Inferior parietal cortex (tissue), 1 donor: ENCODE measurements around the gene HIVEP3.

Source experiments
- DNase-seq: peaks from one replicate; pipeline ENCODE4 v3.0.0-alpha.2; 2016; ENCODE audit errors: extremely low spot score

The HIVEP3 gene

GRCh38 chr1:41733021-41733420 lies 185.7 kb downstream of the HIVEP3 start:
- no peak for DNase-seq

- DNase-seq = no peak
Observed at GRCh38 chr1:41731516-41732030, 187.1 kb downstream of the HIVEP3 start.

DNA sequence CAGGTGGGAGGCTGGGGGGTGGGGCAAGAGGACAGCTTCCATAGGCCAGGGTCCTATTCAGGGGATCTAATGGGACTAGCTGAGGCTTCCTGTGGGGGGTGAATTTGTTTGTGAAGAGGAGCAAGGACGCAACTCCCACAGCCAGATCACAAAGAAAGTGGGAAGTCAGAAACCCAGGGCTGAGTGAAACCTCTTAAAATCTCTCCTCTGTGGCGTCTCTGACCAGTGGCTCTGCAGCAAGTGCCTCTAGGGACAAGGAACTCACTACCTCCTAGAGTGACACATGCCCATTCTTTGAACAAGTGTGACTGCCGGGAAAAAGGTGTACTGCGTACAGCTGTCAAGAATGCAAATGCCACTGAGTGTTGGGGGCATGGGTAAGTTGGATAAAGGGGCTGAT lies 187.9 kb downstream of the HIVEP3 start:
- no peak for DNase-seq

GRCh38 chr1:41728403-41729202 lies 190.1 kb downstream of the HIVEP3 start:
- no peak for DNase-seq

DNA sequence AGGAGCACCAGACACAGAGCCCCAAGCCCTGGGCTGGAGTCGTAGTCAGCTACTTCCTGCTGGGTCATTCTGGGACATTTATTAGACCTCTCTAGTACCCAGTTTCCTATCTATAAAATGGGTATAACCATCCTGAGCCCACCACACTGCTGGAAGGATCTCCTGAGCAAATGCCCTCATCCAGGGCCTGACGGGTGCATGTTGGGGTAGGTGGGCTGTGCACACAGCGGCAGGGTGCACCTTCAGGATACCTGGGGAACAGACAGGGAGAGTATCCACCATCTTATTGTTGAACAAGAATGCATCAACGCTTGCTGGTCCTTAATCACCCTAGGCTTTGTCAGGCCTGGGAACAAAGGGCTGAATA lies 191.0 kb downstream of the HIVEP3 start:
- DNase-seq = no peak

DNA sequence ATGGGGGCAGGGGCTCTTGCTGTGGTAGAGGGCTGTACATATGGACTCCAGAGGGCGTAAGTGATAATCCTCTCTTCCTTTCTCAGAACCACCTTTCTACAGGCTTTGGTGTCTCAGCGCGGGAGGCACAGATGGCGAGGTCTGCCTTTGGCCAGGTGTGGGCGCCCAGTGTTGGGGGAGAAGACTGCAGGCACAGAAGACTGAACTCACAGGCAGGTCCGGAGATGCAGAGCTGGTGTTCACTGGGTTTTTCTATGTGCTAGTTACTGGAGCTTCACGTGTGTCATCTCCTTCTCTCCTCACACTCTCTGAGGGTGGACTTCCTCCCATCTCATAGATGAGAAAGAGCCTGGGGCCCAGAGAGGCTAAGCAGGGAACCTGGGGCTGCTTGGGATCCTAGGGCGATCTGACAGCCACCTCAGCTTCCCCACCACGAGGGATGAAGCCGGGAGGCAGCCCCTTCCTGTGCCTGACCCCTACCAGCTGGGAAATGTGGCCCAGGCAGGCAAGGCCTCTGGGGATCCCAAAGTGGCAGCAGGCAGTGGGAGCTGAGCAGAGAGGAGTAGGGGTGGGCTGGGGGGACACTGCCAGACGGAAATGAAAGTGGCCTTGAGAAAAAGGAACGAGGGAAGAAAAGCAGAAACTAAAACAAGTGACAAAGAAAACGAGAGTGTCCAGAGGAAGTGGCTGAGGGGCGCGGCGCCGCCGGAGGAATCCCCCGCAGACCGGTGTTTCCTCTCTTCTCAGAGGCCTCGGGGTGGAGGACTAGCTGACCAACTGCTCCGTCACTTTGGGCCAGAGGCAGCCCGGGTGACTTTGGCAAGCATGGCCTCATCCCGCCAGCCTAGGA lies 191.6 kb downstream of the HIVEP3 start:
- no peak for DNase-seq

DNA sequence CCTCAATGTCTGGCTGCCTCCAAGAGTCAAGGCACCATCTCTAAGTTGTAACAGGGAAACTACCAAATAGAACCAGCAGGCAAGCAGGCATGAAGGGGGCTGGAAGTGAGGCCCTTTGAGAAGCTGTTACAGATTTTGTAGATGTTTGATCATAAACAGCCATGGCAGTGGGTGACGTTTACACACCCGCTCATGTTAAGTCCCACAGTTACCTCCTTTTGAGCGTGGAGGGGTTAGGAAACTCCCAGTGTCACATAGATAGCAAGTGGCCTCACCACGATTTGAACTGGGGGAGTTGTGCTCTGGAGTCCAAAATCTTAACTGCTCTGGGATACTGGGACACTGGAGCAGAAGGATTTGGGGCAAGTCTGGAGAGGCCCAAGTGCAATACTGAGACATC lies 192.4 kb downstream of the HIVEP3 start:
- DNase-seq = no peak

GRCh38 chr1:41724926-41725325 lies 193.8 kb downstream of the HIVEP3 start:
- no peak for DNase-seq

- no peak for DNase-seq
Observed at GRCh38 chr1:41724248-41724647, 194.5 kb downstream of the HIVEP3 start.

- no peak for DNase-seq
Observed at GRCh38 chr1:41723786-41724185, 194.9 kb downstream of the HIVEP3 start.

DNA sequence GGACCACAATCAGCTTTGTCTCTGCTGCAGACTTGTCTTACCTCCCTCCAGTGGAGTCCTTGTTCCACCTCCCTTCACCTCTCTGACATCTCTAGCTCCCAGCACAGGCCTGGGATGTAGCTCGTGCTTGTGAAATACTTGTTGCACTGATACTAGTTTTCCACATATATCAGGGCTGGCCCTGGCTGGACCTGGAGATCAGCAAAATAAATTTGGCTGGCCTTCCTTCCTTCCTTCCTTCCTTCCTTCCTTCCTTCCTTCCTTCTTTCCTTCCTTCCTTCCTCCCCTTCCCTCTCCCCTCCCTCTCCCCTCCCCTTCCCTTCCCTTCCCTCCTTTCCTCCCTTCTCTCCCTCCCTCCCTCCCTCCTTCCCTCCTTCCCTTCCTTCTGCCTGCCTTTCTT lies 196.5 kb downstream of the HIVEP3 start:
- DNase-seq = no peak

DNA sequence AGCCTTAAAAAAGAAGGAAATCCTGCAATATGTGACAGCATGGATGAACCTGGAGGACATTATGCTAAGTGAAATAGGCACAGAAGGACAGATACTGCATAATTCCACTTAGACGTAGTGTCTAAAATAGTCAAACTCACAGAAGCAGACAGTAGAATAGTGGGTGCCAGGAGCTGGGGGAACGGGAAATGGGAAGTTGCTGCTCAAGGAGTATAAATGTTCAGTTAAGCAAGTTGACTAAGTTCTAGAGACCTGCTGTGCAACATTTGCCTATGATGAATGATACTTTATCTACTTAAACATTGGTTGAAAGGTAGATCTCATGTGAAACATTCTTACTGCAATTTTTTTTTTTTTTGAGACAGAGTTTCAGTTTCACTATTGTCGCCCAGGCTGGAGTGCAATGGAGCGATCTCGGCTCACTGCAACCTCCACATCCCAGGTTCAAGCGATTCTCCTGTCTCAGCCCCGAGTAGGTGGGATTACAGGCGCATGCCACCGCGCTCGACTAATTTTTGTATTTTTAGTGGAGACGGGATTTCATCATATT lies 197.8 kb downstream of the HIVEP3 start:
- DNase-seq = no peak

- DNase-seq = no peak
Observed at GRCh38 chr1:41719590-41719989, 199.1 kb downstream of the HIVEP3 start.

GRCh38 chr1:41719128-41719527 lies 199.6 kb downstream of the HIVEP3 start:
- DNase-seq = no peak

DNA sequence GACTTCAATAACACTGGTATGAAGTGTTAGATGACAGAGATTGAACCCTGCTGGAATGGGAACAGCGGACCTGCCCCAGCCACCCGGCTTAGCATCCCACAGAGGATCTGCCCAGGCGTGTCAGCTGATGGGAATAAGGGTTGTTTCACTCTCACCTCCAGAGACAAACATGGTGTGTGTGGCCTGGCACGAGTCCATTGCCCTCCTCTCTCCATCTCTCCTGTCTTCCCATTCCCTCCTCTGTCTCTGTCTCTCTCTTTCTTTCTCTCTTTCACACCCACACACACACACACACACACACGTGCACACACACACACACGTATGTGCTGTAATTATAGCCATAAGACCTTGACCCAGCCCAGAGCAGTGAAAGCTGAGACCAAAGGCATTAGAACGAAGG lies 200.2 kb downstream of the HIVEP3 start:
- no peak for DNase-seq

- DNase-seq = no peak
Observed at GRCh38 chr1:41716188-41717130, 202.3 kb downstream of the HIVEP3 start.

DNA sequence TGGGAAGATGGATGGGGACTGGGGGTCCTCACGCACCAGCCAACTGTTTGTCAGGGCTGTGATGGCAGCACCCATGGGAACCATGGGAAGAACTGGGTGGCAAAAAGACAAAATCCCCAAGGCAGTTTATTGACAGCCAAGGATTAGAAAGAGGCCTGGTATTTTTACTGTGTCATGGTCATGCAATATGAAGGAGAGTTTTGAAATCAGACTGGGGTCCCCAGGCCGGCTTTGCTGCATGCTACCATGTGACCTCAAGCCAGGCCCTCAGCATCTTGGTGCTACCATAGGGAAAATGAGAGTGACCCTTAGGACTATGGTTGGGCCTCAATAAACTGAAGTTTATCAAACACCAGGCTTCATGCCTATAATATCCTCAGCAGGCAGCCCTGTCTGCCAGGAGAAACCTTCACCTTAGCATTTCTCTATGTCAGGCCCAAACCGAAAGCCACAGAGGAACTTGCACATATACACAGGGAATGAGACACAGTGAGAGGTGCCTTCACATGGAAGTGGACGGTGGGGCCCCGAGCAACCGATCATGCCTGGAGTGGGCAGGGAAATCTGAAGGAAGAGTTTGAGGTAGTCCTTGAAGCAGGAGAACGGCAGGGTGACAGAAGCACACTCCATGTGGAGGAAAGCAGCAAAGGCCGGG lies 203.2 kb downstream of the HIVEP3 start:
- no peak for DNase-seq

DNA sequence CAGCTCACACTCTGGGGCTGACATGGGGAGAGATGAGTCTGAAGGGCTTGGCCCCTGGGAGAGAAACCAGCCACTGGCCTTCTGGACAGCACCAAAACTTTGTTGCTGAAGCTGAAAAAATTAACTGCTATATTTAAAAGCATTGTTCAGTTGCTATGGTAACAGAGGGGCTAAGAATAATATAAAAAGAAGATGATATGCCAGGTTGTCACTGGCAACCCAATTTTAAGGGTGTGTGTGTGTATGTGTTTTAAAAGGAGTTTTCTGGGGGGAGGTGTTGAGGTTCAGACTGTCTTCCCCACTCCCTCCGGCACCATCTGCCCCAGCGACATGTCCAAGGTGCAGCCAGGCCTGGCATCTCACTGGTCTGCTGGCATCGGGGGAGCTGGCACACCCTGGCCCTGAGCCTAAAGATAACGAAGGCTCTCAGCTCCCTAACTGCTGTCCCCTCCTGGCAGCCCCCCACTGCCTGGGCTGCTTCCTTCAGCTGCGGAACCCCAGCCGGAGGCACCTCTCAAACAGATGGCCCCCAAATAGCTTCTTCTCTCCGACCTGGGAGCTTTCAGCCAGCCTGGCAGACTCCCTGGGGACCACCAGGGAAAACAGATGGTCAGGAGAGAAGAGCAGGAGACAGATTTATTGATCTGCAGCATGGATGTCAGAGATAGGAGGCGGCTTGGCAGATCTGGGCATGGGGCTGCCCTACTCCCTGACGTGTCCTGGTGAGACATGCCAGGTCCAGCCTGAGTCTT lies 203.9 kb downstream of the HIVEP3 start:
- no peak for DNase-seq

- no peak for DNase-seq
Observed at GRCh38 chr1:41713557-41714327, 205.0 kb downstream of the HIVEP3 start.
